ENCODE data around the gene TNRC6A.
"Not testable (repeated sequence)": the region's sequence is repeated elsewhere in the genome, so short reads cannot be mapped to it uniquely, and the experiment has no call there.

Gene TNRC6A

GRCh38 chr16:24815021-24815420, 85.6 kb downstream of the TNRC6A start:
- DNase-seq (ENCODE audit: low read depth in 2 of 2) = no peak

GRCh38 chr16:24816688-24817087, 87.2 kb downstream of the TNRC6A start:
- no peak for DNase-seq (ENCODE audit: low read depth in 2 of 2)

- DNase-seq (ENCODE audit: low read depth in 2 of 2) = no peak
Measured at GRCh38 chr16:24819462-24820040, 90.1 kb downstream of the TNRC6A start.

GRCh38 chr16:24820522-24820921, 91.1 kb downstream of the TNRC6A start:
- DNase-seq (ENCODE audit: low read depth in 2 of 2) = no peak

GRCh38 chr16:24821129-24821528, 91.7 kb downstream of the TNRC6A start:
- DNase-seq (ENCODE audit: low read depth in 2 of 2) = no peak

GRCh38 chr16:24822542-24822941, 93.1 kb downstream of the TNRC6A start:
- no peak for DNase-seq (ENCODE audit: low read depth in 2 of 2)

GRCh38 chr16:24822974-24823373, 93.5 kb downstream of the TNRC6A start:
- no peak for DNase-seq (ENCODE audit: low read depth in 2 of 2)

GRCh38 chr16:24825696-24826095, 96.2 kb downstream of the TNRC6A start:
- DNase-seq (ENCODE audit: low read depth in 2 of 2) = no peak

- DNase-seq (ENCODE audit: low read depth in 2 of 2) = no peak
Measured at GRCh38 chr16:24826096-24826690, 96.7 kb downstream of the TNRC6A start.

GRCh38 chr16:24826817-24827566, 97.5 kb downstream of the TNRC6A start:
- DNase-seq (ENCODE audit: low read depth in 2 of 2) = no peak

GRCh38 chr16:24829153-24829552, 99.7 kb downstream of the TNRC6A start:
- no peak for DNase-seq (ENCODE audit: low read depth in 2 of 2)

- no peak for DNase-seq (ENCODE audit: low read depth in 2 of 2)
Measured at GRCh38 chr16:24833352-24833751, 103.9 kb downstream of the TNRC6A start.

- DNase-seq (ENCODE audit: low read depth in 2 of 2) = no peak
Measured at GRCh38 chr16:24834459-24835335, 105.2 kb downstream of the TNRC6A start.

GRCh38 chr16:24836836-24837235, 107.4 kb downstream of the TNRC6A start:
- no peak for DNase-seq (ENCODE audit: low read depth in 2 of 2)

- no peak for DNase-seq (ENCODE audit: low read depth in 2 of 2)
Measured at GRCh38 chr16:24837969-24838368, 108.5 kb downstream of the TNRC6A start.

- DNase-seq (ENCODE audit: low read depth in 2 of 2) = no peak
Measured at GRCh38 chr16:24838554-24839266, 109.3 kb downstream of the TNRC6A start.

GRCh38 chr16:24839347-24839972, 110.0 kb downstream of the TNRC6A start:
- no peak for DNase-seq (ENCODE audit: low read depth in 2 of 2)

GRCh38 chr16:24841291-24841690, 111.8 kb downstream of the TNRC6A start:
- no peak for DNase-seq (ENCODE audit: low read depth in 2 of 2)

- no peak for DNase-seq (ENCODE audit: low read depth in 2 of 2)
Measured at GRCh38 chr16:24844101-24845030, 114.9 kb downstream of the TNRC6A start.

- DNase-seq (ENCODE audit: low read depth in 2 of 2) = not testable (repeated sequence)
Measured at GRCh38 chr16:24845031-24845365, 115.5 kb downstream of the TNRC6A start.

All from stimulated activated CD4-positive, alpha-beta T cell treated with anti-CD3 and anti-CD28 coated beads, Interleukin-1b, Interleukin-23, amount 100 ng/mL, for 1 hour (primary cell).